ENCODE measurements around the gene ACTBL2.

The ACTBL2 gene

GRCh38 chr5:57445006-57445704 lies 37.5 kb downstream of the ACTBL2 start:
- POLR2A ChIA-PET: no interaction called here
- DNase-seq (ENCODE audit: extremely low spot score): no peak
- CTCF ChIA-PET: interaction anchor here (1.2 kb wide), 1 partner anchor 34 kb away, joined by 3 read pairs; no protein-coding TSS in a partner anchor
- no peak for TF ChIP-seq CTCF (IDR thresholded peaks at IDR 0.05; ENCODE audit: control extremely low read depth, extremely low read depth, low read depth, missing control alignments)

- CTCF ChIA-PET: interaction anchor here (1.0 to 1.5 kb wide), 5 partner anchors 15 to 1019 kb away, joined by 3 to 5 read pairs (median 3); no protein-coding TSS in a partner anchor
- no peak for TF ChIP-seq CTCF (IDR thresholded peaks at IDR 0.05; ENCODE audit: control extremely low read depth, extremely low read depth, low read depth, missing control alignments)
- POLR2A ChIA-PET: no interaction called here
- no peak for DNase-seq (ENCODE audit: extremely low spot score)
Observed at GRCh38 chr5:57442080-57442839, 40.4 kb downstream of the ACTBL2 start.

- POLR2A ChIA-PET: no interaction called here
Observed at GRCh38 chr5:57441557-57441956, 41.1 kb downstream of the ACTBL2 start.

GRCh38 chr5:57439601-57440000 lies 43.0 kb downstream of the ACTBL2 start:
- no peak for DNase-seq (ENCODE audit: extremely low spot score)
- ChIA-PET POLR2A (no interaction called here), CTCF (interaction anchor here (0.6 to 0.9 kb wide), 2 partner anchors 175 to 1021 kb away, joined by 3 read pairs; no protein-coding TSS in a partner anchor)
- TF ChIP-seq CTCF (IDR thresholded peaks at IDR 0.05; ENCODE audit: control extremely low read depth, extremely low read depth, low read depth, missing control alignments): no peak

More at GRCh38 chr5:57441557-57441956, 41.1 kb downstream of the ACTBL2 start:
- no peak for DNase-seq (ENCODE audit: extremely low spot score)
- no peak for TF ChIP-seq CTCF (IDR thresholded peaks at IDR 0.05; ENCODE audit: control extremely low read depth, extremely low read depth, low read depth, missing control alignments)
- CTCF ChIA-PET: interaction anchor here (0.9 to 1.5 kb wide), 6 partner anchors 10 to 1020 kb away, joined by 3 to 5 read pairs (median 3); no protein-coding TSS in a partner anchor

GRCh38 chr5:57437976-57438805 lies 44.4 kb downstream of the ACTBL2 start:
- ChIA-PET POLR2A (no interaction called here), CTCF (interaction anchor here (1.4 kb wide), 1 partner anchor 32 kb away, joined by 4 read pairs; no protein-coding TSS in a partner anchor)
- TF ChIP-seq CTCF (IDR thresholded peaks at IDR 0.05; ENCODE audit: control extremely low read depth, extremely low read depth, low read depth, missing control alignments): no peak
- DNase-seq (ENCODE audit: extremely low spot score): no peak

GRCh38 chr5:57436586-57436985 lies 46.0 kb downstream of the ACTBL2 start:
- no peak for TF ChIP-seq CTCF (IDR thresholded peaks at IDR 0.05; ENCODE audit: control extremely low read depth, extremely low read depth, low read depth, missing control alignments)
- POLR2A ChIA-PET: no interaction called here
- CTCF ChIA-PET: no interaction called here
- DNase-seq (ENCODE audit: extremely low spot score): no peak
